ENCODE measurements around the gene RPSA. TPM values are rescaled to one million over a fixed set of nuclear protein-coding genes. Genes with fewer than 3 reads are reported as not detected.
"Not testable (repeated sequence)": the region's sequence is repeated elsewhere in the genome, so short reads cannot be mapped to it uniquely, and the experiment has no call there.

The RPSA gene
- total RNA-seq, 1 donor from 2014 or later, result 2,720 TPM

DNA sequence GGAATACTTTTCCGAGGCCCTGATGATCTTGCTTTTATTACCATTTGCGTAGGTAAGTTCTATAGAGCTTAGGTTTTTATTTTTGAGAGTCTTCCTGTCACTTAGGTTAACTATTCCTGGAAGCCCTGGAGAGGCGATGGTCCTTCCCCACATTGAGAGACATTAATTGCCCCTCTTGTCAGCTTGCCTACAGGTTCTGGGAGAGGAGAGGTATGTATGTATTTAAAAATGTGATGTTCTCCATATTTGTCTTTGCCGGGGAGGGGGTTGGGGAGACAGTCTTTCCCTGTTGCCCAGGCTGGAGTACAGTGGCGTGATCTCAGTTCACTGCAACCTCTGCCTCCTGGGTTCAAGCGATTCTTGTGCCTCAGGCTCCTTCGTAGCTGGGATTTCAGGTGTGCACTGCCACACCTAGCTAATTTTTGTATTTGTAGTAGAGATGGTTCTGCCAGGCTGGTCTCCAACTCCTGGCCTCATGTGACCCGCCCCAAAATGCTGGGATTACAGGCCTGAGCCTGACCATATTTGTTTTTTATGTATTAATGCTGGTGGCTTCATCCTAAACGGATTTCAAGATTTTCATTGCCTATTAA, 6.2 kb downstream of the RPSA start:
- no peak overlapping the region for H3K4me3 ChIP-seq (ENCODE audit: low read depth, low read length)
- DNase-seq (ENCODE audit: low read depth), result no peak
- TF ChIP-seq, protein P1, sequence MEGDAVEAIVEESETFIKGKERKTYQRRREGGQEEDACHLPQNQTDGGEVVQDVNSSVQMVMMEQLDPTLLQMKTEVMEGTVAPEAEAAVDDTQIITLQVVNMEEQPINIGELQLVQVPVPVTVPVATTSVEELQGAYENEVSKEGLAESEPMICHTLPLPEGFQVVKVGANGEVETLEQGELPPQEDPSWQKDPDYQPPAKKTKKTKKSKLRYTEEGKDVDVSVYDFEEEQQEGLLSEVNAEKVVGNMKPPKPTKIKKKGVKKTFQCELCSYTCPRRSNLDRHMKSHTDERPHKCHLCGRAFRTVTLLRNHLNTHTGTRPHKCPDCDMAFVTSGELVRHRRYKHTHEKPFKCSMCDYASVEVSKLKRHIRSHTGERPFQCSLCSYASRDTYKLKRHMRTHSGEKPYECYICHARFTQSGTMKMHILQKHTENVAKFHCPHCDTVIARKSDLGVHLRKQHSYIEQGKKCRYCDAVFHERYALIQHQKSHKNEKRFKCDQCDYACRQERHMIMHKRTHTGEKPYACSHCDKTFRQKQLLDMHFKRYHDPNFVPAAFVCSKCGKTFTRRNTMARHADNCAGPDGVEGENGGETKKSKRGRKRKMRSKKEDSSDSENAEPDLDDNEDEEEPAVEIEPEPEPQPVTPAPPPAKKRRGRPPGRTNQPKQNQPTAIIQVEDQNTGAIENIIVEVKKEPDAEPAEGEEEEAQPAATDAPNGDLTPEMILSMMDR (conservative IDR thresholded peaks at IDR 0.05; ENCODE audit: low read depth, low read length), result no peak

DNA sequence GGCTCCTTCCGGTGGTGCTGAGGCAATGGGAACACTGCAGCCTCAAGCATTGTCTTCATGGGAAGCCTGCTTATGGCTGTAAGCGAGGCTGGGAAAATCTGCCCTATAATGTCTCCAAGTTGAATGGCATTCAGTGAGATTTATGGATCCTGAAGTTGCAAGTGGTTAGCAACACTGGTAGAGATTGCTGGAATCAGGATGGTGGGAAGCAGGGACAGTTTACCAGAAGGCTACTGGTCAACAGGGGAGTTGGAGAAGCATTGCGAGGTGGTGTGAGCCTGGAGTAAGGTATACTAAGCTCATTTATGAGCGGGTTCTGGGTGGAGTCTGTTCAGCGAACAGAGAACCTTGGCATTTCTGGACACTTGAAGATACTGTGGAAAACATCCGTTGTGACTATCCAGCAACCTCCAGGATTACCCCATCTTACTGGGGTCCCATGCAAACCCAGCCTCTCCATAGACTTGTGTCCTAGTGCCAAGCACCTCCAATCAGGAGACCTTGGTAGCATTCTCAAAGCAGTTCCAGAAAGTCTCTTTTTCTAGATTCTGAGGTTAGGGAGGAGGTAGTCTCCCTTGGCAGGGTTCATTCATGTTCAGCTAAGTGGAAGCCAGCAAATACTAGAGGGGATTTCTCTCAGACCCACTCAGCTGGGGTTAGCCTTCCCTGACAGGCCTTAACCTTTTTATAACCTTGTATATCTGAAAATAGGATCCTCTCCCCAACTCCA, 7.3 kb downstream of the RPSA start:
- DNase-seq (ENCODE audit: low read depth), result no peak
- no peak overlapping the region for H3K4me3 ChIP-seq (ENCODE audit: low read depth, low read length)
- TF ChIP-seq, protein P1 (conservative IDR thresholded peaks at IDR 0.05; ENCODE audit: low read depth, low read length), result no peak

DNA sequence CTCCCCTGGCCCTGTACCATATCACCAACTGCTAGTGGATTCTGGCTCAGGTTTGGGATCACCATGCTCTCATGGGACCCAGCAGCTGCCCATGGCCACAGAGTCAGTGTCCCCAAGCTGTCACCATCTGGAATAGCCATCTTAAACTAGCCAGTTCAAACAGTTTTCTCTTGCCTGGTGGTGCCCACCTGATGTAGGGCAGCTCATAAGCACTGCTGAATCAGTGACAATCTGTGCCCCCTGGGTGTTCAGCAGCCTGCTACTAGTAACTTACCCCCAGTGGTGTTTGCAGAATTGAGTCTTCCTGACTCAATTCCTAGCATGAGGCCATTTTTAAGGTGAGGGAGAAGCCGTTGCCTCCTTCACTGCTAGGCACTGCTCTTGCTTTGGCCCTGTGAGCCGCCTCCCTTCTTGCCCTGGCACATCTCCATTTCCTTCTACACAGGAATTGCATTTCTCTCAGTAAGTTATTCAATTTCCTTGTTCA, 7.9 kb downstream of the RPSA start:
- TF ChIP-seq, protein P1 (conservative IDR thresholded peaks at IDR 0.05; ENCODE audit: low read depth, low read length), result no peak
- no peak overlapping the region for H3K4me3 ChIP-seq (ENCODE audit: low read depth, low read length)
- no peak for DNase-seq (ENCODE audit: low read depth)

DNA sequence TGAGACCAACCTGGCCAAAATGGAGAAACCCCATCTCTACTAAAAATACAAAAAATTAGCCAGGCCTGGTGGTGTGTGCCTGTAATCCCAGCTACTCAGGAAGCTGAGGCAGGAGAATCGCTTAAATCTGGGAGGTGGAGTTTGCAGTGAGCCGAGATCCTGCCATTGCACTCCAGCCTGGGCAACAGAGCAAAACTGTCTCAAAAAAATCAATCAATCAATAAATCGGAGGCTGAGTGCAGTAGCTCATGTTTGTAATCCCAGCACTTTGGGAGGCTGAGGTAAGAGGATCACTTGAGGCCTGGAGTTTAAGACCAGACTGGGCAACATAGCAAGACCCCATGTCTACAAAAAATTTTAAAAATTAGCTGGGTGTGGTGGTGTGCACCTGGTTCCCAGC, 8.8 kb downstream of the RPSA start:
- DNase-seq (ENCODE audit: low read depth); H3K4me3 ChIP-seq (ENCODE audit: low read depth, low read length): not testable (repeated sequence)

DNA sequence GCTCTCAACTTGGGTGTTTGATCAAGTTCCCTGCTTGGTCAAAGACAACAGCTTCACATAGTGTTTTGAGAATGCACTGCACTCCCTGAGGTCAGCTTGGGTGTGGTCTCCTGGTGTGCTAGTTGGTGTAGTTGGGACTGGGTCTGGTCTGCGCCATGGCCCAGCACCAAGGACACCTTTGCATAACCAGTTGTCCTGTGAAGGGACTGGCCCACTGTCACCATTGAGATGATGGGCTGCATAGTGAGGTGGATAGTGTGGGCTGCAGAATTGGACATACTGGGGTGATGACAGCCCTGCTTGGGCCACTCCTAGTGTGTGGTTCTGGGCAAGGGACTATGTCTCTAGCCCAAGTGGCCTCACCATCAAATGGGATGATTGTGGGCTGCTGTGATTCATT, 9.5 kb downstream of the RPSA start:
- TF ChIP-seq, protein P1 (conservative IDR thresholded peaks at IDR 0.05; ENCODE audit: low read depth, low read length), result no peak
- DNase-seq (ENCODE audit: low read depth), result no peak

DNA sequence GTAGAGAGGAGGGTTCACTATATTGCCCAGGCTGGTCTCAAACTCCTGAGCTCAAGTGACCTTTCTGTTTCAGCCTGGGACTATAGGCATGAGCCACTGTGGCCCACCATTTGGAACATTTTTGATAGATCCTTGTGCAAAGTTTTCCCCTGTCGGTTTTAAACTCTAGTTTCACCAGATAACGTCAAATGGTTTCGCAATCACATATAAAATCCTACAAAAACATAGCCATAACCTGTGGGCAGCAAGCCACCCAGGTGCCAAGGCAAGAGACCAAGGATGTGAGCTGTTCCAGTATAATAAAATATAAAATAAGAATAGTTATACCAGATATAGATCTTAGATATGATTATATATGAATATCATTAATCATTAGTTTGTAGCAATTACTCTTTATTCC, 10.5 kb downstream of the RPSA start:
- DNase-seq (ENCODE audit: low read depth); H3K4me3 ChIP-seq (ENCODE audit: low read depth, low read length): not testable (repeated sequence)

More for the DNA sequence above, 9.5 kb downstream of the RPSA start:
- H3K4me3 ChIP-seq (ENCODE audit: low read depth, low read length), result no peak overlapping the region

DNA sequence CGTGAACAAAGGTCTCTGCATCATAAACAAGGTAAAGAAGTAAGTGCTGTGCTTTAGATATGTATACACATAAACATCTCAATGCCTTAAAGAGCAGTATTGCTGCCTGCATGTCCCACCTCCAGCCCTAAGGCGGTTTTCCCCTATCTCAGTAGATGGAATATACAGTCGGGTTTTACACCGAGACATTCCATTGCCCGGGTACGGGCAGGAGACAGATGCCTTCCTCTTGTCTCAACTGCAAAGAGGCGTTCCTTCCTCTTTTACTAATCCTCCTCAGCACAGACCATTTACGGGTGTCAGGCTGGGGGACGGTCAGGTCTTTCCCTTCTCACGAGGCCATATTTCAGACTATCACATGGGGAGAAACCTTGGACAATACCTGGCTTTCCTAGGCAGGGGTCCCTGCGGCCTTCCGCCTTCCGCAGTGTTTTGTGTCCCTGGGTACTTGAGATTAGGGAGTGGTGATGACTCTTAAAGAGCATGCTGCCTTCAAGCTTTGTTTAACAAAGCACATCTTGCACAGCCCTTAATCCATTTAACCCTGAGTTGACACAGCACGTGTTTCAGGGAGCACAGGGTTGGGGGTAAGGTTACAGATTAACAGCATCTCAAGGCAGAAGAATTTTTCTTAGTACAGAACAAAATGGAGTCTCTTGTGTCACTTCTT, 12.2 kb downstream of the RPSA start:
- not testable (repeated sequence) for H3K4me3 ChIP-seq (ENCODE audit: low read depth, low read length)

DNA sequence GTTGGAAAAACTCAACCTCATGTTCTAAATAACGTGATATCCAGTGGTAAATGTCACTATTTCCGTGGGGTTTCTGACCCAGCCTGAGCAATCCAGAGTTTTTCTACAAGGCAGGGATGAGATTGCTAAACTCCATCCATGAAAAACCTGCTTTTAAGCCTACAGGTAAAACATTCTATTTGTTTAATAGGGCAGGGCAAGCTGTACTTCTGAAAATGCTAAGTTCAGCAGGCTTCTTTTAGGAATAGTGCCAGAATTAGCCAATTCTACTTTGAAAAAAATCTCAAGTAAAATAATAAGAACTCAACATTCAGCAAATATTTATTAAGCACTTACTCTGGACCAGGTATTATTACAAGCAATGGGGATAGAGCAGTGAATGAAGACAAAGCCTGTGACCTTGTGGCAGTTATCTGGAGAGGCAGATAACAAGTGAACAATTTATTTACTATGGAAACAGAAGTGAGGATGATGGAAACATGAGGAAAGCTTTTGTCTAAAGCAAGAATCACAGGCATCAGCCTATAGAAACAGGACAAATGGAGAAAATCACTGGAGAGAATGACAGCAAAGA, 13.3 kb downstream of the RPSA start:
- no peak overlapping the region for H3K4me3 ChIP-seq (ENCODE audit: low read depth, low read length)
- DNase-seq (ENCODE audit: low read depth), result no peak
- TF ChIP-seq, protein P1 (conservative IDR thresholded peaks at IDR 0.05; ENCODE audit: low read depth, low read length), result no peak

More for the DNA sequence above, 12.2 kb downstream of the RPSA start:
- not testable (repeated sequence) for DNase-seq (ENCODE audit: low read depth)

All from epithelial cell of proximal tubule (primary cell).